GM15510 (cell line): Measurements from ENCODE around the gene AGXT.

Experiments
- POLR2A ChIP-seq: IDR thresholded peaks from 3 replicates; pipeline ENCODE4 v1.6.1; 2011; ENCODE audit warnings: borderline replicate concordance; ENCODE audit not compliant: insufficient read length; ENCODE audit errors: extremely low read depth

Gene AGXT

GRCh38 chr2:240886023-240886565 lies 17.5 kb downstream of the AGXT start:
- no peak for TF ChIP-seq POLR2A

GRCh38 chr2:240886678-240887609 lies 18.3 kb downstream of the AGXT start:
- TF ChIP-seq POLR2A = no peak

DNA sequence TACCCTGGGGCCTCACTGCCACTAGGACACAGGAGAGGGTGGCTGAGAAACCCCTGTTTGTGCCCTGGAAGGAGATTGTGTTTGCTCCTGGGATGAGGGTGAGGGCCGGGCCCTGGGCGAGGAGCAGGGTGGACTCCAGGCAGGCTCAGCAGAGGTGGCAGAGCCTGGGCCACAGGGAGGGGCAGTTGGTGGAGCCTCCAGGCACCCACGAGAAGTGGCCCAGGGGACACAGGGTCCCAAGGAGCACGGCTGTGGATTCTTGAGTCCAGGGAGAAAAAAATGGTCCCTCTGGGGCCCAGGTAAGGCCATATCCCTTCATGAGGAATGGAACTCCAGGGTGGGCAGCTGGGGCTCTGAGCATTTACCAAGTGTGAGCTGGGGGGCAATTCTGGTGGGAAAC lies 19.0 kb downstream of the AGXT start:
- no peak for TF ChIP-seq POLR2A

GRCh38 chr2:240888130-240888889 lies 19.7 kb downstream of the AGXT start:
- no peak for TF ChIP-seq POLR2A

DNA sequence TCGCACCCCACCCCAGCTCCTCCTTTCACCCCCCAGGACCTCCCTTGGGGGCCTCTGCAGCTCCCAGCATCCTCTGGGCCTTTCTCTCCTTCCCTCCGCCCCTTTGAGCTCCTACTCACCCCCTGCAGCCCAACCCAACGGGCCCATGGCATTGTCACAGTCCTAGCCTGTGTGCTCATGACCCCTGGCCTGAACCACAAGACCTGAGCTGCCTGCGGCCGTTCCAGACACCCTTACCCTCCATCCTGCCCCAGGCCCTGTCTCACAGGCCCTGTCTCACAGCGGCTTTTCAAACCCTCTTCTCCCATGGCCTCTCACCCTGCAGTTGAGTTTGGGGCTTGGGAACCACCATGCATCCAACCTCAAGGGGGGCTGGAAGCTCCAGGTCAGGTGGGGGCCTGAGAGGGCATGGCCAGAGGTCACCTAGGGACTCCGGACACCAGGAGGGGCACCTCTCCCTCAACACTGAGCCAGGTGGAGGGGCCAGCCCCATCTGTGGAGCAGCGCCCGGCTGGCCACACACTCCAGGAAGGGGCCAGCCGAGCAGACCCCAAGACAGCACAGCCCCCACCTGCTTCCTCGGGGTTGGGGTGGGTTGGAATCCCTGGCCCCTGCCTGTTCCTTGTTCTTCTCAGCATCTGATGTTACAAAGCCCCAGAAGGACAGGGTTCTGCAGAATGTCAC lies 20.4 kb downstream of the AGXT start:
- no peak for TF ChIP-seq POLR2A

DNA sequence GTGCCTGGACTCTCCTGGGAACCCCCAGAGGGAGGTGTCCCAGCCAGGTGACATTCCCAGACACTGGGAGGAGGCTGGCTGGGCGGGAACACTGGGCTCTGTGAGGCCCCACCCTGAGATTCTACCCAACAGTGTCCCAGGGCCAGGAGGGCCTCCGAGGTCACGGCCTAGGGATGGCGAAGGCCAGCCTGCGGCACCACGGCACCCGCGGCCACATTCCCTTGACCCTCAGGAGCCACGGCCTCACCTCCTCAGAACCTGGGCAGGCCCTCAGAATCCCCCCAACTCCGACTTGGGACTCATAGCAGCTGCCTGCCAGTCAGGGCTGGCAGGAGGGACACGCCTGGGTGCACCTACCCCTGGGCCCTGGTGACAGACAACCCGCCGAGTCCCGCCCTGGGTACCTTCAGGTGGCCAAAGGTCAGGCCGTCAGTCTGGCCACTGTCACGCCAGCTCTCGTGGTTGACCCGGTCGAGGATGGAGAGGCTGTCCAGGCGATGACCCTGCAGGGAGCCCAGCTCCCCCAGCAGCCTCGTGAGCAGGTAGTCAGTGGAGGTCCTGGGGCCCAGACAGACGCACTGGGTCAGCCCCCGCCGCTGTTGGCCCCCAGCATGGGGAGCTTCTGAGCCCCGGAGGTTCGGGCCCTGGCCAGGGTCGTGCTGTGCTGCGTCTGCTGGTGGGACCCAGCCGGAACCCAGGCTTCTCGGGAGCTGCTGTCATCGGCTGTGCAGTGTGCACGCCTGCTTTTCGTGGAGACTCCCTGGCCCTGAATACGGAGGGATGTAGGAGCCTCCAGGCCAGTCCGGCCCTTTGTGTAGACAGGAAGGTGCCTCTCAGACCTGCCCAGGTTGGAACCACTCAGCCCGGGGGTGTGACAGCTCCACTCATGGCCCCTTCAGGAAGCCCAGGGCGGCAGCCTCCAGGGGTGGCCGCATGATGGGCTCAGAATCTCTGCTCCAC lies 21.3 kb downstream of the AGXT start:
- no peak for TF ChIP-seq POLR2A

GRCh38 chr2:240890691-240891090 lies 22.1 kb downstream of the AGXT start:
- TF ChIP-seq POLR2A = no peak

- TF ChIP-seq POLR2A = no peak
Observed at GRCh38 chr2:240891492-240892340, 23.1 kb downstream of the AGXT start.

DNA sequence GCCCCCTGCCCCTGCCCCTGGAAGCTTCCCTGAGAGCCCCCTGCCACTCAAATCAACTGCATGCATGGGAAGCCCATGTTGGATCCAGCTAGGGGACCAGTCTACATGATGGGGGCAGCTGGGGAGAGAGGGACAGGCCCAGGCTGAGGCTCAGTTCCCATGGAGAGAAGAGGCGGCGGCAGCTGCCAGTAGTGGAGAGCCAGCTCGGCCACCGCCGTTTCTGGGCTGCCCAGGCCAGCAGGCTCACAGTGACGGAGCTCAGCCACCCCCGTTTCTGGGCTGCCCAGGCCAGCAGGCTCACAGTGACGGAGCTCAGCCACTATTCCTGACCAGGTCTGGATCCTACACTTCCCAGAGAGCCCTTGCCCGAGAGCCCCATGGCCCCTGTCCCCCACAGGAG lies 23.7 kb downstream of the AGXT start:
- TF ChIP-seq POLR2A = no peak

GRCh38 chr2:240892925-240893324 lies 24.3 kb downstream of the AGXT start:
- no peak for TF ChIP-seq POLR2A

DNA sequence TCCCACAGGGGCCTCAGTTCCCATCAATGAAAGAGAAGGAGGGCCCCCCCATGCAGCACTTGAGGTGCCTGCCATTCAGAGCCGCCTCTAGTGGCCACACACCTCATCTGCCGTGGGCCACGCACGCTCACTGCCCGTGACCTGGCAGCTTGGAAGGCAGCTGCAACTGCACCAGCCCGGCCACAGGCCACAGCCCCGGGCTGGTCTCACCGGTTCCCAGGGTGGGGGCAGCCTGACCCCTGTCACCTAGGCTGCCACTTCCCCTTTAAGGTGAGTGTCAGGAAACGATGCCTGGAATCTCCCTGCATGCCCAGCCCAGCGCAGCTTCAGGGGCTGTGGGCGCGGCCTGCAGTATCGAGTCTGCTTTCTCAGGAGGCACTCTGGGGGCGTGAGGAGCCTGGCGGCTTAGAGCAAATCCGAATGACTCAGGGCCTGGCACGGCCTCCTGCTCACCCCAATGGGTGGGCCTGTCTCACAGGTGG lies 24.8 kb downstream of the AGXT start:
- TF ChIP-seq POLR2A = no peak

GRCh38 chr2:240894006-240894405 lies 25.4 kb downstream of the AGXT start:
- no peak for TF ChIP-seq POLR2A
